ENCODE measurements around the gene SNCB. TPM values are rescaled to one million over a fixed set of nuclear protein-coding genes. Genes with fewer than 3 reads are reported as not detected.

Gene SNCB
- total and polyA plus RNA-seq, 2 of the 13 experiments (the other 11 are each of a cell fraction or from before 2014, with no cell fraction given): not detected

- TF ChIP-seq ISL2 (CRISPR knock-in tag; IDR thresholded peaks at IDR 0.05) (no peak), SMAD1 (CRISPR knock-in tag; IDR thresholded peaks at IDR 0.05; ENCODE audit: borderline replicate concordance, low read depth) (no peak), ZNF691 (CRISPR knock-in tag; IDR thresholded peaks at IDR 0.05; ENCODE audit: borderline replicate concordance, low read depth) (no peak), ZNF569 (CRISPR knock-in tag; IDR thresholded peaks at IDR 0.05; ENCODE audit: borderline replicate concordance) (no peak), XBP1 (CRISPR knock-in tag; IDR thresholded peaks at IDR 0.05) (no peak), ZNF512B (CRISPR knock-in tag; IDR thresholded peaks at IDR 0.05; ENCODE audit: borderline replicate concordance) (no peak), ELF1 (CRISPR knock-in tag; IDR thresholded peaks at IDR 0.05) (no peak), ZNF564 (CRISPR knock-in tag; IDR thresholded peaks at IDR 0.05) (no peak), USF2 (IDR thresholded peaks at IDR 0.05; ENCODE audit: low read depth, low read length) (no peak), USF2 (CRISPR knock-in tag; IDR thresholded peaks at IDR 0.05; ENCODE audit: borderline replicate concordance) (no peak), CREM (IDR thresholded peaks at IDR 0.05) (no peak), CREM (CRISPR knock-in tag; IDR thresholded peaks at IDR 0.05) (no peak), SNAPC2 (CRISPR knock-in tag; IDR thresholded peaks at IDR 0.05) (no peak)
These were observed 41.1 kb upstream of the SNCB start (continued) for GRCh38 chr5:176671399-176671798.
